Measurements from ENCODE around the gene RBM10.

RBM10 gene

GRCh38 chrX:47179221-47179927 is 34.4 kb downstream of the RBM10 start:
- Histone ChIP-seq H3K9me3 (ENCODE audit: insufficient read depth, low read depth, low read length) (no peaks in the 10 kb centered on the region), H3K27me3 (ENCODE audit: insufficient read depth, low read length) (no peaks in the 10 kb centered on the region), H3K4me3 (ENCODE audit: low read length) (no peak overlapping the region), H3K27ac (ENCODE audit: low read depth, low read length) (no peak overlapping the region), H3K4me1 (ENCODE audit: insufficient read depth, low read length) (no peaks in the 10 kb centered on the region), H3K9ac (ENCODE audit: low read depth, low read length) (no peak overlapping the region), H3K36me3 (ENCODE audit: insufficient read depth, low read length) (peaks cover 75% of the 10 kb centered on the region)
- 93% methylated on average over 14 of the region's 14 CpGs for WGBS

GRCh38 chrX:47179928-47180255 is 34.9 kb downstream of the RBM10 start:
- Histone ChIP-seq H3K9me3 (ENCODE audit: insufficient read depth, low read depth, low read length) (no peaks in the 10 kb centered on the region), H3K36me3 (ENCODE audit: insufficient read depth, low read length) (peaks cover 76% of the 10 kb centered on the region), H3K4me1 (ENCODE audit: insufficient read depth, low read length) (no peaks in the 10 kb centered on the region), H3K9ac (ENCODE audit: low read depth, low read length) (no peak overlapping the region), H3K27ac (ENCODE audit: low read depth, low read length) (no peak overlapping the region), H3K27me3 (ENCODE audit: insufficient read depth, low read length) (no peaks in the 10 kb centered on the region), H3K4me3 (ENCODE audit: low read length) (no peak overlapping the region)
- 96% methylated on average over 18 of the region's 18 CpGs for WGBS

GRCh38 chrX:47180346-47180745 is 35.3 kb downstream of the RBM10 start:
- Histone ChIP-seq H3K27me3 (ENCODE audit: insufficient read depth, low read length) (no peaks in the 10 kb centered on the region), H3K9me3 (ENCODE audit: insufficient read depth, low read depth, low read length) (no peaks in the 10 kb centered on the region), H3K36me3 (ENCODE audit: insufficient read depth, low read length) (peaks cover 75% of the 10 kb centered on the region), H3K4me3 (ENCODE audit: low read length) (no peak overlapping the region), H3K9ac (ENCODE audit: low read depth, low read length) (no peak overlapping the region), H3K27ac (ENCODE audit: low read depth, low read length) (no peak overlapping the region), H3K4me1 (ENCODE audit: insufficient read depth, low read length) (no peaks in the 10 kb centered on the region)
- 91% methylated on average over 5 of the region's 8 CpGs for WGBS

GRCh38 chrX:47181301-47181700 is 36.3 kb downstream of the RBM10 start:
- Histone ChIP-seq H3K4me3 (ENCODE audit: low read length) (no peak overlapping the region), H3K9ac (ENCODE audit: low read depth, low read length) (no peak overlapping the region), H3K27me3 (ENCODE audit: insufficient read depth, low read length) (no peaks in the 10 kb centered on the region), H3K9me3 (ENCODE audit: insufficient read depth, low read depth, low read length) (no peaks in the 10 kb centered on the region), H3K27ac (ENCODE audit: low read depth, low read length) (no peak overlapping the region), H3K4me1 (ENCODE audit: insufficient read depth, low read length) (no peaks in the 10 kb centered on the region), H3K36me3 (ENCODE audit: insufficient read depth, low read length) (peaks cover 78% of the 10 kb centered on the region)
- WGBS: 95% methylated on average over 10 of the region's 10 CpGs

DNA sequence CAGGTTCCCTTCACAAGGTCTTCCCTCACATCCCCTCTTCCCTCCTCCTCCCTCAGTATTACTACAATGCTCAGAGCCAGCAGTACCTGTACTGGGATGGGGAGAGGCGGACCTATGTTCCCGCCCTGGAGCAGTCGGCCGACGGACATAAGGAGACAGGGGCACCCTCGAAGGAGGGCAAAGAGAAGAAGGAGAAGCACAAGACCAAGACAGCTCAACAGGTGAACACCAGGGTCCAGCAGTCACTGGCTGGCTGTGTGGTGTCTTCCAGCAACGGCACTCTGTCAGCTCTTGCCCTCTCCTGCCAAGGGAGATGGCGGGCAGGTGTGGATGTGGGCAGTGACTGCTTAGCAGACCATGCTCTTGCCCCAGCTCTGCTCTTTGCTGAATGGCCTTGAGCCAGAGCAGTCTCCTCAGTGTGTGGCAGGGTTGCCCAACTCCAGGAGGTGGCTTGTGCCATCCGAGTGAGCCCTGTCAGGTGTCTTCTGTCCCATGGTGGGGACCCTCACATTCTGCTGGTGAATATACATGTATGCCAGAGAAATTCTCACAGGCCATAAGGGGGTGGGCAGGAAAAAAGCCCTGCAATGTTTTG is 37.2 kb downstream of the RBM10 start:
- Histone ChIP-seq H3K36me3 (ENCODE audit: insufficient read depth, low read length) (peaks cover 77% of the 10 kb centered on the region), H3K27me3 (ENCODE audit: insufficient read depth, low read length) (no peaks in the 10 kb centered on the region), H3K9ac (ENCODE audit: low read depth, low read length) (no peak overlapping the region)

GRCh38 chrX:47184486-47184885 is 39.5 kb downstream of the RBM10 start:
- WGBS: 93% methylated on average over 4 of the region's 4 CpGs
- Histone ChIP-seq H3K4me1 (ENCODE audit: insufficient read depth, low read length) (no peaks in the 10 kb centered on the region), H3K36me3 (ENCODE audit: insufficient read depth, low read length) (peaks cover 56% of the 10 kb centered on the region), H3K27ac (ENCODE audit: low read depth, low read length) (no peak overlapping the region), H3K9ac (ENCODE audit: low read depth, low read length) (no peak overlapping the region), H3K9me3 (ENCODE audit: insufficient read depth, low read depth, low read length) (no peaks in the 10 kb centered on the region), H3K4me3 (ENCODE audit: low read length) (no peak overlapping the region), H3K27me3 (ENCODE audit: insufficient read depth, low read length) (no peaks in the 10 kb centered on the region)

More for the DNA sequence above, 37.2 kb downstream of the RBM10 start:
- Histone ChIP-seq H3K4me3 (ENCODE audit: low read length) (no peak overlapping the region), H3K27ac (ENCODE audit: low read depth, low read length) (no peak overlapping the region), H3K9me3 (ENCODE audit: insufficient read depth, low read depth, low read length) (no peaks in the 10 kb centered on the region), H3K4me1 (ENCODE audit: insufficient read depth, low read length) (no peaks in the 10 kb centered on the region)
- 92% methylated on average over 9 of the region's 9 CpGs for WGBS

DNA sequence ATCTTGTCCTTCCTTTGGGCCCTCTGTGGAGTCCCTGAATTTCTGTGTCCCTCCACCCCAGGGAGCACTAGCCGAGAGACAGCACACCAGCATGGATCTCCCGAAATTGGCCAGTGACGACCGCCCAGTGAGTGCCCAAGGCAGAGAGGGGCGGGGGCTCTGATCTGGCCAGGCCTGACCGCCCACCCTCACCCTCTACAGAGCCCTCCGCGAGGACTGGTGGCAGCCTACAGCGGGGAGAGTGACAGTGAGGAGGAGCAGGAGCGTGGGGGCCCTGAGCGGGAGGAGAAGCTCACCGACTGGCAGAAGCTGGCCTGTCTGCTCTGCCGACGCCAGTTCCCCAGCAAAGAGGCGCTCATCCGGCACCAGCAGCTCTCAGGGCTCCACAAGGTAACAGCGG is 40.2 kb downstream of the RBM10 start:
- Histone ChIP-seq H3K4me3 (ENCODE audit: low read length) (no peak overlapping the region), H3K9ac (ENCODE audit: low read depth, low read length) (no peak overlapping the region), H3K36me3 (ENCODE audit: insufficient read depth, low read length) (peaks cover 53% of the 10 kb centered on the region), H3K4me1 (ENCODE audit: insufficient read depth, low read length) (no peaks in the 10 kb centered on the region), H3K27ac (ENCODE audit: low read depth, low read length) (no peak overlapping the region), H3K9me3 (ENCODE audit: insufficient read depth, low read depth, low read length) (no peaks in the 10 kb centered on the region), H3K27me3 (ENCODE audit: insufficient read depth, low read length) (no peaks in the 10 kb centered on the region)
- WGBS: 94% methylated on average over 16 of the region's 17 CpGs

GRCh38 chrX:47186096-47186740 is 41.2 kb downstream of the RBM10 start:
- no peaks in the 10 kb centered on the region for H3K4me1 ChIP-seq (ENCODE audit: insufficient read depth, low read length)
- H3K9ac ChIP-seq (ENCODE audit: low read depth, low read length): no peak overlapping the region
- no peak overlapping the region for H3K4me3 ChIP-seq (ENCODE audit: low read length)
- H3K27me3 ChIP-seq (ENCODE audit: insufficient read depth, low read length): no peaks in the 10 kb centered on the region
- peaks cover 44% of the 10 kb centered on the region for H3K36me3 ChIP-seq (ENCODE audit: insufficient read depth, low read length)
- 94% methylated on average over 27 of the region's 27 CpGs for WGBS
- H3K27ac ChIP-seq (ENCODE audit: low read depth, low read length): no peak overlapping the region
- no peaks in the 10 kb centered on the region for H3K9me3 ChIP-seq (ENCODE audit: insufficient read depth, low read depth, low read length)

- no peaks in the 10 kb centered on the region for H3K4me1 ChIP-seq (ENCODE audit: insufficient read depth, low read length)
- H3K9me3 ChIP-seq (ENCODE audit: insufficient read depth, low read depth, low read length): no peaks in the 10 kb centered on the region
- WGBS: no CpG with 5 or more reads among the region's 4 CpGs
- no peak overlapping the region for H3K27ac ChIP-seq (ENCODE audit: low read depth, low read length)
- no peak overlapping the region for H3K4me3 ChIP-seq (ENCODE audit: low read length)
- peaks cover 34% of the 10 kb centered on the region for H3K36me3 ChIP-seq (ENCODE audit: insufficient read depth, low read length)
- H3K9ac ChIP-seq (ENCODE audit: low read depth, low read length): no peak overlapping the region
- H3K27me3 ChIP-seq (ENCODE audit: insufficient read depth, low read length): peaks cover 6% of the 10 kb centered on the region; the same call in 1 of the 2 replicates
Measured at GRCh38 chrX:47187106-47187677, 42.2 kb downstream of the RBM10 start.

DNA sequence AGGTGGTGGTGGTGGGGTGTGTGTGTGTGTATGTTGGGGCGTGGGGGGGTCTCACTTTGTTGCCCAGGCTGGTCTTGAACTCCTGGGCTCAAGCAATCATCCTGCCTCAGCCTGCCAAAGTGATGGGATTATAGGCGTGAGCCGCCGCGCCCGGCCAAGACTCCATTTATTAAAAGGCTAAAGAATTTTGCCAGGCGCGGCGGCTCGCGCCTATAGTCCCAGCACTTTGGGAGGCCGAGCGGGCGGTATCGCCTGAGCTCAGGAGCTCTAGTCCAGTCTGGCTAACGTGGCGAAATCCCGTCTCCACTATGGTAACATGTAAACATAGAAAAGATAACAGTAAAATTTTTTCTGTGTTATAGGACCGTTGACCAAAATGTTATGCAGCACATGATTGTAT is 44.9 kb downstream of the RBM10 start:
- no peaks in the 10 kb centered on the region for H3K9me3 ChIP-seq (ENCODE audit: insufficient read depth, low read depth, low read length)
- H3K9ac ChIP-seq (ENCODE audit: low read depth, low read length): no peak overlapping the region
- 91% methylated on average over 17 of the region's 19 CpGs for WGBS
- H3K4me1 ChIP-seq (ENCODE audit: insufficient read depth, low read length): no peaks in the 10 kb centered on the region
- H3K4me3 ChIP-seq (ENCODE audit: low read length): no peak overlapping the region; the same call in 1 of the 2 replicates
- peaks cover 20% of the 10 kb centered on the region for H3K36me3 ChIP-seq (ENCODE audit: insufficient read depth, low read length)
- no peak overlapping the region for H3K27ac ChIP-seq (ENCODE audit: low read depth, low read length)
- H3K27me3 ChIP-seq (ENCODE audit: insufficient read depth, low read length): peaks cover 6% of the 10 kb centered on the region; the same call in 1 of the 2 replicates
